Adrenal gland (tissue), 12 donors: ENCODE results near the gene THSD7B. TPM values are rescaled to one million over a fixed set of nuclear protein-coding genes. Genes with fewer than 3 reads are reported as not detected.

Experiments used
- DNase-seq, 7 donors: peaks; one replicate each; pipeline ENCODE4 v3.0.0-alpha.2; 2019 to 2020
- H3K27ac ChIP-seq, 5 donors: fragments of 200-600 bp; sonication (generic) in 4 of 5; 1 replicate in 3 of 5; 2 replicates in 2 of 5; pipeline versions ENCODE4 v1.5.1 to v1.8.0; 2016 to 2020; ENCODE audit warnings: mild to moderate bottlenecking in 1 of 5
- H3K27me3 ChIP-seq: fragments of 200-600 bp; 2 replicates; pipeline ENCODE4 v1.8.0; 2021
- H3K36me3 ChIP-seq, 2 donors: fragments of 200-600 bp; replicated peaks in 1 of 2; 1 replicate in 1 of 2; 2 replicates in 1 of 2; pipeline versions ENCODE4 v1.5.1 to v1.8.0; 2018 to 2022
- H3K4me1 ChIP-seq, 2 donors: fragments of 200-600 bp; replicated peaks in 1 of 2; 1 replicate in 1 of 2; 2 replicates in 1 of 2; pipeline versions ENCODE4 v1.5.1 to v1.8.0; 2018 to 2021
- H3K4me3 ChIP-seq, 4 donors: fragments of 200-600 bp; sonication (generic) in 3 of 4; one replicate each; pipeline ENCODE4 v1.5.1; 2016 to 2018
- H3K9me3 ChIP-seq, 3 donors: fragments of 200-600 bp; sonication (generic) in 1 of 3; replicated peaks in 1 of 3; 1 replicate in 2 of 3; 2 replicates in 1 of 3; pipeline versions ENCODE4 v1.5.1 to v1.8.0; 2016 to 2021
- CTCF ChIP-seq, 6 experiments: fragments of 450-650 bp in 4 of 6; fragments of 200-600 bp in 2 of 6; sonication (generic) in 1 of 6; IDR thresholded peaks; 1 replicate in 5 of 6; 2 replicates in 1 of 6; pipeline versions ENCODE4 v1.5.1 to v1.8.0; 2016 to 2021; ENCODE audit warnings: antibody characterized with exemption in 6 of 6, mild to moderate bottlenecking in 2 of 6, moderate library complexity in 1 of 6
- POLR2A ChIP-seq, 2 donors: fragments of 450-650 bp; IDR thresholded peaks; one replicate each; pipeline ENCODE4 v1.6.1; 2017; ENCODE audit warnings: antibody characterized with exemption in 2 of 2, mild to moderate bottlenecking in 2 of 2, moderate library complexity in 1 of 2
- WGBS, 4 donors: extraction: QIAGEN DNeasy Blood & Tissue Kit in 2 of 4; methylation state at CpG; one replicate each; pipeline versions ENCODE4 v1.1.5 to v1.1.7; 2013 to 2017; 5-methylcytosine and 5-hydroxymethylcytosine counted together
- intact Hi-C, 2 donors: fragments of 100-400 bp; cut with DNase I; formaldehyde crosslinking; loops; one replicate each; pipeline versions ENCODE4 v1.14.1 to v1.15.0; 2022 to 2023
- polyA plus RNA-seq, 3 donors: library from polyadenylated mRNA; stranded (reverse); fragments of 200-250 nt in 2 of 3; fragments of 350-450 nt in 1 of 3; fragmentation: Illumina TruSeq in 1 of 3; extraction: RNeasy Lipid Tissue Mini Kit (QIAGEN cat#74804) in 1 of 3; gene quantifications; one replicate each; pipeline ENCODE4 v1.2.3, GENCODE V29; 2013 to 2014
- total RNA-seq, 9 donors: library from RNA; depleted of rRNA in 4 of 9; stranded (reverse); fragments of >200 nt in 4 of 9; fragments of 120-200 nt in 1 of 9; fragmentation: NEBNext Ultra II Directional in 1 of 9; extraction: Animal tissue kit (Norgen Biotek cat#: 25700) in 1 of 9; gene quantifications; one replicate each; pipeline versions ENCODE4 v1.1.0 to v1.2.4, GENCODE V29; 2013 to 2023
- donor health status: healthy with polysubstance abuse.
- donor health status: Bipolar disorder and iron deficiency.
- donor health status: DM: yes; HTN: yes; CAD: no.
- donor health status: DM: no; HTN: no; CAD: no.
- donor health status: DM: no; HTN: no; CAD: no.
- donor health status: DM: yes; HTN: yes; CAD: no.

The THSD7B gene
- total and polyA plus RNA-seq, 12 donors, result under 0.01 to 0.44 (median 0.12) TPM; not detected in 4

- Histone ChIP-seq H3K4me3 (no peak overlapping the region), H3K4me1 (no peaks in the 10 kb centered on the region), H3K36me3 (no peaks in the 10 kb centered on the region), H3K27ac (no peak overlapping the region), H3K27me3 (no peaks in the 10 kb centered on the region), H3K9me3 (no peaks in the 10 kb centered on the region)
- TF ChIP-seq CTCF (IDR thresholded peaks at IDR 0.05) (no peak), POLR2A (IDR thresholded peaks at IDR 0.05) (no peak)
- intact Hi-C loops, result no loop called here
- WGBS, 4 donors, result 41 to 50% (median 44%) methylated on average over 3 to 4 of the region's 4 CpGs
- no peak for DNase-seq
Measured at GRCh38 chr2:137333386-137334165, 568.2 kb downstream of the THSD7B start.

- TF ChIP-seq POLR2A (IDR thresholded peaks at IDR 0.05) (no peak), CTCF (IDR thresholded peaks at IDR 0.05) (no peak)
- WGBS, 4 donors, result 56 to 78% (median 67%) methylated on average over 2 of the region's 2 CpGs
- H3K4me3 ChIP-seq, result no peak overlapping the region
- no peaks in the 10 kb centered on the region for H3K9me3 ChIP-seq
- no peaks in the 10 kb centered on the region for H3K36me3 ChIP-seq
- no peaks in the 10 kb centered on the region for H3K27me3 ChIP-seq
- no peak for DNase-seq
- H3K4me1 ChIP-seq, result no peaks in the 10 kb centered on the region
- intact Hi-C loops, result no loop called here
- no peak overlapping the region for H3K27ac ChIP-seq
Measured at GRCh38 chr2:137336067-137336466, 570.7 kb downstream of the THSD7B start.

- Histone ChIP-seq H3K4me1 (no peaks in the 10 kb centered on the region), H3K4me3 (no peak overlapping the region), H3K27me3 (no peaks in the 10 kb centered on the region), H3K36me3 (no peaks in the 10 kb centered on the region), H3K9me3 (no peaks in the 10 kb centered on the region), H3K27ac (no peak overlapping the region)
- no peak for TF ChIP-seq CTCF (IDR thresholded peaks at IDR 0.05)
- no peak for TF ChIP-seq POLR2A (IDR thresholded peaks at IDR 0.05)
- DNase-seq, result no peak
- intact Hi-C loops, result no loop called here
- WGBS, 4 donors, result 73 to 83% (median 74%) methylated on average over 3 of the region's 3 CpGs
Measured at GRCh38 chr2:137339051-137339450, 573.7 kb downstream of the THSD7B start.

GRCh38 chr2:137345994-137346393 lies 580.6 kb downstream of the THSD7B start:
- Histone ChIP-seq H3K9me3 (no peaks in the 10 kb centered on the region), H3K4me1 (no peaks in the 10 kb centered on the region), H3K4me3 (no peak overlapping the region), H3K36me3 (no peaks in the 10 kb centered on the region), H3K27me3 (no peaks in the 10 kb centered on the region), H3K27ac (no peak overlapping the region)
- no peak for DNase-seq
- TF ChIP-seq CTCF (IDR thresholded peaks at IDR 0.05), result no peak
- TF ChIP-seq POLR2A (IDR thresholded peaks at IDR 0.05), result no peak
- WGBS, 4 donors, result 61 to 67% (median 62%) methylated on average over 4 of the region's 4 CpGs
- intact Hi-C loops, result no loop called here
